GM21515 (cell line): Measurements from ENCODE around the gene PTGDR2.

Experiments
- ATAC-seq: cut with Tn5 transposase; IDR thresholded peaks from one replicate; pipeline ENCODE4 v1.9.1; 2021; ENCODE audit not compliant: unreplicated experiment

Gene PTGDR2

GRCh38 chr11:60813324-60813723, 42.4 kb downstream of the PTGDR2 start:
- ATAC-seq: no peak

GRCh38 chr11:60810569-60810968, 45.2 kb downstream of the PTGDR2 start:
- no peak for ATAC-seq

- ATAC-seq: no peak
These were observed 45.6 kb downstream of the PTGDR2 start for GRCh38 chr11:60810151-60810550.

- no peak for ATAC-seq
These were observed 46.1 kb downstream of the PTGDR2 start for GRCh38 chr11:60809691-60810090.

GRCh38 chr11:60809249-60809648, 46.5 kb downstream of the PTGDR2 start:
- no peak for ATAC-seq

- ATAC-seq: no peak
These were observed 52.3 kb downstream of the PTGDR2 start for GRCh38 chr11:60803273-60803936.

- no peak for ATAC-seq
These were observed 54.6 kb downstream of the PTGDR2 start for GRCh38 chr11:60801194-60801593.
